ENCODE measurements around the gene NEDD4L. TPM values are rescaled to one million over a fixed set of nuclear protein-coding genes. Genes with fewer than 3 reads are reported as not detected.

The NEDD4L gene
- total RNA-seq, 1 donor from 2014 or later = 41.1 TPM

- Mint-ChIP-seq H3K9me3 (ENCODE audit: unreplicated experiment) (no peaks in the 10 kb centered on the region), H3K27ac (ENCODE audit: unreplicated experiment) (peak overlapping the region; percentile 95), H3K27me3 (ENCODE audit: unreplicated experiment) (no peaks in the 10 kb centered on the region), H3K4me3 (ENCODE audit: unreplicated experiment) (no peak overlapping the region), H3K36me3 (ENCODE audit: unreplicated experiment) (peaks cover 24% of the 10 kb centered on the region), H3K4me1 (ENCODE audit: unreplicated experiment) (peaks cover 43% of the 10 kb centered on the region)
- no peak for TF ChIP-seq CTCF (IDR thresholded peaks at IDR 0.05)
- no peak for DNase-seq (ENCODE audit: extremely low spot score, unreplicated experiment)
Measured at GRCh38 chr18:58361212-58361611, 317.2 kb downstream of the NEDD4L start.

GRCh38 chr18:58362027-58362575 lies 318.1 kb downstream of the NEDD4L start:
- Mint-ChIP-seq H3K4me3 (ENCODE audit: unreplicated experiment) (peak overlapping the region; percentile 33), H3K27me3 (ENCODE audit: unreplicated experiment) (no peaks in the 10 kb centered on the region), H3K36me3 (ENCODE audit: unreplicated experiment) (peaks cover 19% of the 10 kb centered on the region), H3K4me1 (ENCODE audit: unreplicated experiment) (peaks cover 43% of the 10 kb centered on the region), H3K9me3 (ENCODE audit: unreplicated experiment) (no peaks in the 10 kb centered on the region), H3K27ac (ENCODE audit: unreplicated experiment) (peak overlapping the region; percentile 95)
- DNase-seq (ENCODE audit: extremely low spot score, unreplicated experiment) = no peak
- no peak for TF ChIP-seq CTCF (IDR thresholded peaks at IDR 0.05)

GRCh38 chr18:58362829-58363271 lies 318.8 kb downstream of the NEDD4L start:
- peaks cover 43% of the 10 kb centered on the region for H3K4me1 Mint-ChIP-seq (ENCODE audit: unreplicated experiment)
- H3K27me3 Mint-ChIP-seq (ENCODE audit: unreplicated experiment) = no peaks in the 10 kb centered on the region
- DNase-seq (ENCODE audit: extremely low spot score, unreplicated experiment) = no peak
- no peak for TF ChIP-seq CTCF (IDR thresholded peaks at IDR 0.05)
- H3K9me3 Mint-ChIP-seq (ENCODE audit: unreplicated experiment) = no peaks in the 10 kb centered on the region
- H3K36me3 Mint-ChIP-seq (ENCODE audit: unreplicated experiment) = peaks cover 16% of the 10 kb centered on the region
- H3K4me3 Mint-ChIP-seq (ENCODE audit: unreplicated experiment) = no peak overlapping the region
- H3K27ac Mint-ChIP-seq (ENCODE audit: unreplicated experiment) = peak overlapping the region; percentile 95

- H3K4me3 Mint-ChIP-seq (ENCODE audit: unreplicated experiment) = no peak overlapping the region
- peaks cover 43% of the 10 kb centered on the region for H3K4me1 Mint-ChIP-seq (ENCODE audit: unreplicated experiment)
- H3K9me3 Mint-ChIP-seq (ENCODE audit: unreplicated experiment) = no peaks in the 10 kb centered on the region
- peaks cover 18% of the 10 kb centered on the region for H3K36me3 Mint-ChIP-seq (ENCODE audit: unreplicated experiment)
- no peaks in the 10 kb centered on the region for H3K27me3 Mint-ChIP-seq (ENCODE audit: unreplicated experiment)
- no peak for TF ChIP-seq CTCF (IDR thresholded peaks at IDR 0.05)
- DNase-seq (ENCODE audit: extremely low spot score, unreplicated experiment) = no peak
- peak overlapping the region; percentile 95 for H3K27ac Mint-ChIP-seq (ENCODE audit: unreplicated experiment)
Measured at GRCh38 chr18:58363767-58364540, 319.9 kb downstream of the NEDD4L start.

GRCh38 chr18:58364876-58365528 lies 321.0 kb downstream of the NEDD4L start:
- Mint-ChIP-seq H3K27ac (ENCODE audit: unreplicated experiment) (peak overlapping the region; percentile 42), H3K27me3 (ENCODE audit: unreplicated experiment) (no peaks in the 10 kb centered on the region), H3K4me3 (ENCODE audit: unreplicated experiment) (no peak overlapping the region), H3K4me1 (ENCODE audit: unreplicated experiment) (peaks cover 37% of the 10 kb centered on the region), H3K36me3 (ENCODE audit: unreplicated experiment) (peaks cover 19% of the 10 kb centered on the region), H3K9me3 (ENCODE audit: unreplicated experiment) (no peaks in the 10 kb centered on the region)
- DNase-seq (ENCODE audit: extremely low spot score, unreplicated experiment) = no peak
- TF ChIP-seq CTCF (IDR thresholded peaks at IDR 0.05) = no peak
